ENCODE data around the gene CAV3. TPM values are rescaled to one million over a fixed set of nuclear protein-coding genes. Genes with fewer than 3 reads are reported as not detected.

CAV3 gene
- polyA plus RNA-seq, 1 experiment = not detected

DNA sequence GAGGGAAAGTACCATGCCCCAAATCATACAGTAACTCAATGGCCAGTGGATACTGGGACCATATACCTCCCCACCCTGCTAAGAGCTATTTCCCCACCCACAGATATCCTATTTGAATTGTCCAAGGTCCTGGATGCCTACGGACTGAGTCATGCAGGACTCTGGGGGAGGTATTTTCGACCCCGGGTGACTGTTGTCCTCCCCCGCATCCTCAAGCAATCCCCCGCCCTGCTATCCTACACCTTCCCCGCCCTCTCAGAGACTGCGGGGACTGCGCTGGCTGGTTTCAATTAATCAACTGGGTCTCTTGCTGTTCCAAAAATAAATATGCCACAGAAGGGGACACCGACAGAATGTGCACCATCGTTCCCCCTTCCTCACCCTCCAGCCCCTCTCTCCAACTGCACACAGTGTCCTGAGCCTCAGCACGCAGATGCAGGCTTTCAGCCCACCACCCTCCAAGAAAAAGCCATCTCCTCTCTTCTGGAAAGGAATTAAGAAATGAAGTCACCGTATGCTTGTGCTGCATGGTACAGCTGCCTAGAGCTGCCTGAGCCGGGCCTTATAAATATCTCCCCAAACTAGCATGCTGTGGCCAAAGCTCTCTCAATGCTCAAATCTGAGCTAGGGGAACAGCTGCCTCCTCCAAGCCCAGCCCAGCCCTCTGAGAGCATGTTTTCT is 8.1 kb downstream of the CAV3 start:
- TF ChIP-seq, protein P1, sequence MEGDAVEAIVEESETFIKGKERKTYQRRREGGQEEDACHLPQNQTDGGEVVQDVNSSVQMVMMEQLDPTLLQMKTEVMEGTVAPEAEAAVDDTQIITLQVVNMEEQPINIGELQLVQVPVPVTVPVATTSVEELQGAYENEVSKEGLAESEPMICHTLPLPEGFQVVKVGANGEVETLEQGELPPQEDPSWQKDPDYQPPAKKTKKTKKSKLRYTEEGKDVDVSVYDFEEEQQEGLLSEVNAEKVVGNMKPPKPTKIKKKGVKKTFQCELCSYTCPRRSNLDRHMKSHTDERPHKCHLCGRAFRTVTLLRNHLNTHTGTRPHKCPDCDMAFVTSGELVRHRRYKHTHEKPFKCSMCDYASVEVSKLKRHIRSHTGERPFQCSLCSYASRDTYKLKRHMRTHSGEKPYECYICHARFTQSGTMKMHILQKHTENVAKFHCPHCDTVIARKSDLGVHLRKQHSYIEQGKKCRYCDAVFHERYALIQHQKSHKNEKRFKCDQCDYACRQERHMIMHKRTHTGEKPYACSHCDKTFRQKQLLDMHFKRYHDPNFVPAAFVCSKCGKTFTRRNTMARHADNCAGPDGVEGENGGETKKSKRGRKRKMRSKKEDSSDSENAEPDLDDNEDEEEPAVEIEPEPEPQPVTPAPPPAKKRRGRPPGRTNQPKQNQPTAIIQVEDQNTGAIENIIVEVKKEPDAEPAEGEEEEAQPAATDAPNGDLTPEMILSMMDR (IDR thresholded peaks at IDR 0.05; ENCODE audit: low read depth, low read length) = no peak
- POLR2A ChIA-PET = interaction anchor here (0.5 to 0.8 kb wide), 3 partner anchors 28 to 122 kb away, joined by 3 to 10 read pairs (median 3); partner anchors contain the start of gene OXTR
- CTCF ChIA-PET = interaction anchor here (0.6 to 1.7 kb wide), 4 partner anchors 27 to 994 kb away, joined by 3 to 8 read pairs (median 4); partner anchors contain the start of gene OXTR
- H3K27me3 ChIP-seq (ENCODE audit: control insufficient read depth, insufficient read depth, low read length) = no peaks in the 10 kb centered on the region
- peak; percentile 59 for DNase-seq (ENCODE audit: low read depth, low spot score)
- peaks cover 10% of the 10 kb centered on the region for H3K9me3 ChIP-seq (ENCODE audit: control insufficient read depth, insufficient read depth, low read length)
- H3K4me3 ChIP-seq (ENCODE audit: low read depth, low read length) = peak overlapping the region; percentile 35
- peak overlapping the region; percentile 78 for H3K27ac ChIP-seq (ENCODE audit: low read depth, low read length)

DNA sequence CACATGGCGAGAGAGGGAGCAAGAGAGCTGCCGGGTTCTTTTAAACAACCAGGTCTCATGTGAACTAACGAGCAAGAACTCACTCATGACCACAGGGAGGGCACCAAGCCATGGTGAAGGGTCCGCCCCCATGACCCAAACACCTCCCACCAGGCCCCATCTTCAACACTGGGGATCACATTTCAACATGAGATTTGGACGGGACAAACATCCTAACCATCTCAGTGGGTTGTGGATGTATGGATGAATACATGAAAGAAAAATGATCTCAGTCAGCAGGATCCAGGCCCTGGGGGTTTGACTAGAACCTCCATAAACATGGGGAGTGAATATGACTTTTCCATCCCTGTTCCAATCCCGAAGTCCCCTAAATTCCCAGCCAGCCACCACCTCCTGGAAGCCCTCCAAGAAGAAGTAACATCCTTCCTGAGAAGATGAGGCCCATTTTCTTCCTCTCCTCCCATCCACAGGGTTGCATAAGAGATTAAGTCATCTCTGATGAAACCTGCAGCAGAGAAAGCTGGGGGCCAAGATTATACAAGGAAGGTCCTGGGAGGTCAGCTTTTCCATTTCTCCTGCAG is 9.5 kb downstream of the CAV3 start:
- TF ChIP-seq, protein P1 (IDR thresholded peaks at IDR 0.05; ENCODE audit: low read depth, low read length) = no peak
- CTCF ChIA-PET = interaction anchor here (2.2 kb wide), 1 partner anchor 26 kb away, joined by 18 read pairs; the partner anchor contains the start of gene OXTR

DNA sequence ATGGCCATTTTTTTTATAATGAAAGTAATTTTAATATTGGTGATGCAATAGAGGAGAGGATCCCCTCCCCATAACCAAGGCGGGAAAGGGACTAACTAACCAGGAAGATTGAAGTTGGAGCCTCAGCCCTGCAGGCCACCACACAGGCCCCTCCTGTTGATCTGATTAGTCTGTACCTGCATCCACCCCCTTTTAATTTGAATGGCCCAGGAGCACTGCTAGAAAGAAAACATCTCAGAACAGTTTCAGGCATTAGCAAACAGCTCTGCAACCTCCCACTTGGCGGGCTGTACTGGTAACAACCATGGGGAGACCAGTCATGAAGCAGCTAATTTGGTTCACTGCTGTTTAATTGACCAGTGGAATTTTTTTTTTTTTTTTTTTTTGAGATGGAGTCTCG is 10.3 kb downstream of the CAV3 start:
- Histone ChIP-seq H3K9me3 (ENCODE audit: control insufficient read depth, insufficient read depth, low read length) (peaks cover 10% of the 10 kb centered on the region), H3K27ac (ENCODE audit: low read depth, low read length) (no peak overlapping the region), H3K4me3 (ENCODE audit: low read depth, low read length) (no peak overlapping the region), H3K27me3 (ENCODE audit: control insufficient read depth, insufficient read depth, low read length) (no peaks in the 10 kb centered on the region)
- CTCF ChIA-PET = interaction anchor here (0.6 to 2.2 kb wide), 2 partner anchors 25 to 122 kb away, joined by 3 to 18 read pairs; partner anchors contain the start of gene OXTR
- POLR2A ChIA-PET = no interaction called here
- DNase-seq (ENCODE audit: low read depth, low spot score) = no peak
- TF ChIP-seq, protein P1 (IDR thresholded peaks at IDR 0.05; ENCODE audit: low read depth, low read length) = no peak

More for the DNA sequence above, 9.5 kb downstream of the CAV3 start:
- peak; percentile 23 for DNase-seq (ENCODE audit: low read depth, low spot score)
- peaks cover 10% of the 10 kb centered on the region for H3K9me3 ChIP-seq (ENCODE audit: control insufficient read depth, insufficient read depth, low read length)
- H3K4me3 ChIP-seq (ENCODE audit: low read depth, low read length) = no peak overlapping the region
- H3K27me3 ChIP-seq (ENCODE audit: control insufficient read depth, insufficient read depth, low read length) = no peaks in the 10 kb centered on the region
- peak overlapping the region; percentile 65 for H3K27ac ChIP-seq (ENCODE audit: low read depth, low read length)
- POLR2A ChIA-PET = no interaction called here

DNA sequence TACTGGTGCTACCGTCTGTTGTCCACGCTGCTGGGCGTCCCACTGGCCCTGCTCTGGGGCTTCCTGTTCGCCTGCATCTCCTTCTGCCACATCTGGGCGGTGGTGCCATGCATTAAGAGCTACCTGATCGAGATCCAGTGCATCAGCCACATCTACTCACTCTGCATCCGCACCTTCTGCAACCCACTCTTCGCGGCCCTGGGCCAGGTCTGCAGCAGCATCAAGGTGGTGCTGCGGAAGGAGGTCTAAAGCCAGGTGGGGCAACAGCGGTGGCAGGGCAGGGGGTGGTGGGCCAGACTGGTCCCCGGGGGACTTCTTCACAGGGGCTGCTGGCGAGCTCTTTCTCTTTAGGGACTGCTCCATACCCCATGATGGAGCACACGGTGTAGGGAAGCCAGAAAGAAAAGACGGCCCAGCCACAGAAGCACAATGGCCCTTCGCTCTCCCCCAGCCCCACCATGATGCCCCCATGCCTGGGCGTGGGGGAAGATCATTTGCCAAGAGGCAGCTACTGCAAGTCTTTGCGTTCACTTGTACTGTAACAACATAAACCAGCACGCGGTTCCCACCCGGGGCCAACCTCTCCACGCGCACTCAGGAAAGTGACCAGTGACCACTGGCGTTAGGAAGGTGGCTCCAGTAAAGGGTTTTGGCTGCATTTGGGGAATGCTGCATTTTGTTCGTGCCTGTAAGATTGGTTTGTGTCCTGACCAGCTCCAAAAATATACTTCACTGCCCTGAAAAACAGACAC is 12.2 kb downstream of the CAV3 start:
- no peak overlapping the region for H3K27ac ChIP-seq (ENCODE audit: low read depth, low read length)
- H3K27me3 ChIP-seq (ENCODE audit: control insufficient read depth, insufficient read depth, low read length) = no peaks in the 10 kb centered on the region
- ChIA-PET POLR2A (no interaction called here), CTCF (interaction anchor here (0.8 kb wide), 1 partner anchor 24 kb away, joined by 4 read pairs; the partner anchor contains the start of gene OXTR)
- peaks cover 6% of the 10 kb centered on the region; the same call in 1 of the 2 replicates for H3K9me3 ChIP-seq (ENCODE audit: control insufficient read depth, insufficient read depth, low read length)
- TF ChIP-seq, protein P1 (IDR thresholded peaks at IDR 0.05; ENCODE audit: low read depth, low read length) = no peak
- H3K4me3 ChIP-seq (ENCODE audit: low read depth, low read length) = no peak overlapping the region
- no peak for DNase-seq (ENCODE audit: low read depth, low spot score)

All from AG04450 (cell line).